Mesothelial cell of epicardium (in vitro differentiated cells): ENCODE results near the gene LRRC61. TPM values are rescaled to one million over a fixed set of nuclear protein-coding genes. Genes with fewer than 3 reads are reported as not detected.

Source experiments
- DNase-seq, 2 experiments: peaks; one replicate each; pipeline ENCODE4 v3.0.0; 2021; ENCODE audit warnings: low spot score in 2 of 2; ENCODE audit not compliant: unreplicated experiment in 2 of 2
- H3K27ac Mint-ChIP-seq: 2 replicates; pipeline ENCODE4 v1.8.0; 2021; ENCODE audit warnings: mixed read lengths
- H3K27me3 Mint-ChIP-seq: 2 replicates; pipeline ENCODE4 v1.8.0; 2021; ENCODE audit warnings: low read depth, mixed read lengths
- H3K36me3 Mint-ChIP-seq: 2 replicates; pipeline ENCODE4 v1.8.0; 2021; ENCODE audit warnings: mixed read lengths
- H3K4me1 Mint-ChIP-seq: 2 replicates; pipeline ENCODE4 v1.8.0; 2021; ENCODE audit warnings: mixed read lengths
- H3K4me3 Mint-ChIP-seq: 2 replicates; pipeline ENCODE4 v1.8.0; 2021; ENCODE audit warnings: mild to moderate bottlenecking, moderate library complexity, mixed read lengths
- H3K9me3 Mint-ChIP-seq: 2 replicates; pipeline ENCODE4 v1.8.0; 2021; ENCODE audit warnings: mixed read lengths
- CTCF ChIP-seq: fragments of 200-600 bp; sonication (generic); IDR thresholded peaks from one replicate; pipeline ENCODE4 v1.5.0; 2021; ENCODE audit warnings: antibody characterized with exemption; ENCODE audit not compliant: unreplicated experiment
- total RNA-seq: library from RNA; stranded (reverse); gene quantifications from 3 replicates; pipeline ENCODE4 v1.2.1, GENCODE V29; 2021

The LRRC61 gene
- total RNA-seq, 1 donor from 2014 or later = 4.0 TPM

GRCh38 chr7:150370612-150371071, 47.5 kb downstream of the LRRC61 start:
- H3K4me3 Mint-ChIP-seq = peak overlapping the region; percentile 96
- TF ChIP-seq CTCF = no peak
- H3K36me3 Mint-ChIP-seq = peaks cover 4% of the 10 kb centered on the region
- H3K9me3 Mint-ChIP-seq = no peaks in the 10 kb centered on the region
- H3K27me3 Mint-ChIP-seq = no peaks in the 10 kb centered on the region
- peak overlapping the region; percentile 99 for H3K27ac Mint-ChIP-seq
- peaks cover 61% of the 10 kb centered on the region for H3K4me1 Mint-ChIP-seq
- no peak for DNase-seq

DNA sequence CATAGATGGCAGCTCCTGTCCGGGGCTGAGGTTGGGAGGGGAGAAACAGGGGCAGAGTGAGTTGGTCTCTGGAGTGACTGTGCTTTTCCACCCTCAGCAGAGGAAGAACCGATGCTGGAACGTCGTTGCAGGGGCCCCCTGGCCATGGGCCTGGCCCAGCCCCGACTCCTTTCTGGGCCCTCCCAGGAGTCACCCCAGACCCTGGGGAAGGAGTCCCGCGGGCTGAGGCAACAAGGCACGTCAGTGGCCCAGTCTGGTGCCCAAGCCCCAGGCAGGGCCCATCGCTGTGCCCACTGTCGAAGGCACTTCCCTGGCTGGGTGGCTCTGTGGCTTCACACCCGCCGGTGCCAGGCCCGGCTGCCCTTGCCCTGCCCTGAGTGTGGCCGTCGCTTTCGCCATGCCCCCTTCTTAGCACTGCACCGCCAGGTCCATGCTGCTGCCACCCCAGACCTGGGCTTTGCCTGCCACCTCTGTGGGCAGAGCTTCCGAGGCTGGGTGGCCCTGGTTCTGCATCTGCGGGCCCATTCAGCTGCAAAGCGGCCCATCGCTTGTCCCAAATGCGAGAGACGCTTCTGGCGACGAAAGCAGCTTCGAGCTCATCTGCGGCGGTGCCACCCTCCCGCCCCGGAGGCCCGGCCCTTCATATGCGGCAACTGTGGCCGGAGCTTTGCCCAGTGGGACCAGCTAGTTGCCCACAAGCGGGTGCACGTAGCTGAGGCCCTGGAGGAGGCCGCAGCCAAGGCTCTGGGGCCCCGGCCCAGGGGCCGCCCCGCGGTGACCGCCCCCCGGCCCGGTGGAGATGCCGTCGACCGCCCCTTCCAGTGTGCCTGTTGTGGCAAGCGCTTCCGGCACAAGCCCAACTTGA, 48.2 kb downstream of the LRRC61 start:
- DNase-seq = no peak
- Mint-ChIP-seq H3K4me3 (peak overlapping the region; percentile 96), H3K9me3 (no peaks in the 10 kb centered on the region), H3K27ac (peak overlapping the region; percentile 99), H3K27me3 (no peaks in the 10 kb centered on the region), H3K4me1 (peaks cover 61% of the 10 kb centered on the region), H3K36me3 (peaks cover 4% of the 10 kb centered on the region)
- no peak for TF ChIP-seq CTCF

- peaks cover 4% of the 10 kb centered on the region for H3K36me3 Mint-ChIP-seq
- DNase-seq = no peak
- H3K4me1 Mint-ChIP-seq = peaks cover 65% of the 10 kb centered on the region
Observed at GRCh38 chr7:150371996-150372270, 48.8 kb downstream of the LRRC61 start.

DNA sequence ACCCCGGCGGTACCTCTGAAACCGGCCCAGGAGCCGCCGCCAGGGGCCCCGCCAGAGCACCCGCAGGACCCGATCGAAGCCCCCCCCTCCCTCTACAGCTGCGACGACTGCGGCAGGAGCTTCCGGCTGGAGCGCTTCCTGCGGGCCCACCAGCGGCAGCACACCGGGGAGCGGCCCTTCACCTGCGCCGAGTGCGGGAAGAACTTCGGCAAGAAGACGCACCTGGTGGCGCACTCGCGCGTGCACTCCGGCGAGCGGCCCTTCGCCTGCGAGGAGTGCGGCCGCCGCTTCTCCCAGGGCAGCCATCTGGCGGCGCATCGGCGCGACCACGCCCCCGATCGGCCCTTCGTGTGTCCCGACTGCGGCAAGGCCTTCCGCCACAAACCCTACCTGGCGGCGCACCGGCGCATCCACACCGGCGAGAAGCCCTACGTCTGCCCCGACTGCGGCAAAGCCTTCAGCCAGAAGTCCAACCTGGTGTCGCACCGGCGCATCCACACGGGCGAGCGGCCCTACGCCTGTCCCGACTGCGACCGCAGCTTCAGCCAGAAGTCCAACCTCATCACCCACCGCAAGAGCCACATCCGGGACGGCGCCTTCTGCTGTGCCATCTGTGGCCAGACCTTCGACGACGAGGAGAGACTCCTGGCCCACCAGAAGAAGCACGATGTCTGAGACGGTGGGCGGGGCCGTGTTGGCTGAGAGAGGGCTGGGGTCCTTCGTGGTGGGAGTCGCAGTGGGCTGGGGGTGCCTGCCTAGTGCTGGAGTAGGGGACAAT, 49.3 kb downstream of the LRRC61 start:
- H3K36me3 Mint-ChIP-seq = peaks cover 4% of the 10 kb centered on the region
- peaks cover 65% of the 10 kb centered on the region for H3K4me1 Mint-ChIP-seq
- no peaks in the 10 kb centered on the region for H3K9me3 Mint-ChIP-seq
- H3K4me3 Mint-ChIP-seq = no peak overlapping the region
- H3K27ac Mint-ChIP-seq = peak overlapping the region; percentile 96
- TF ChIP-seq CTCF = no peak
- H3K27me3 Mint-ChIP-seq = no peaks in the 10 kb centered on the region
- no peak for DNase-seq

More at GRCh38 chr7:150371996-150372270, 48.8 kb downstream of the LRRC61 start:
- no peaks in the 10 kb centered on the region for H3K27me3 Mint-ChIP-seq
- H3K9me3 Mint-ChIP-seq = no peaks in the 10 kb centered on the region
- H3K27ac Mint-ChIP-seq = no peak overlapping the region
- no peak overlapping the region for H3K4me3 Mint-ChIP-seq
- no peak for TF ChIP-seq CTCF

DNA sequence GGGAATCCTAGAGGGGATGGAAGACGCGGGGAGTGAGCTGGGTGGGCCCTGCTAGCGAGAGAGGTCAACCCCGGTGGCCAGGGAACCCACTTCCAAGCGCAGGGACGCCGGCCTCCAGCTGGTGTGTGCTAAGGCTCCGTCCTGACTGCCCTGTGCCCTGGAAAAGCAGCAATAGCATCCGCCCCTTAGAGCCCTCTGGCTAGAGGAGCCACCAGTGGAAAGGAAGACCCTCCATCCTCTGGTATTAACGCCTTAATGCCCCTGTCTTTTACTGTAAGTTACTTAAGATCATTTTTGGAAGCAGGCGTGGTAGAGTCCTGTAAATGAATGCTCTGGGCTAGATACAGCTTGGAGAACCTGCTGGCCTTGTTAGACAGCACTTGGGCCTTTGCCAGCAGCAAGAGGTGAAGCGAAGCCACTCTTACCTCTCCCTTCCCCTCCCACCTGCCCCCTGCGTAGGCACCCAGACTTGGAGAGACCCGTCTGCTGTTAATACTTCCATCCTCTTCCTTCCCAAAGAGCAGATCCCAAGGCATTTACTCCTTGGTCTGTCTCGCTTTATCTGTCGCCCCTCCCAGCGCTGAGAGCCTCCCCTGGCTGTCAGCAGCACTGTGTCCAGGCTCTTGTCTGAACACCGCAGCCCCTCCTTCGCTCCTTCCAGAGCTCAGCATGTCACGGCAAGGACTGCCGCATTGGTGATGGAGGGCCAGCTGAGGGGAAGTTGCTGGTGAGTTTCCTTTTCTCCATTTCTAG, 50.1 kb downstream of the LRRC61 start:
- H3K4me1 Mint-ChIP-seq = peaks cover 66% of the 10 kb centered on the region
- H3K4me3 Mint-ChIP-seq = peak overlapping the region; percentile 48
- no peaks in the 10 kb centered on the region for H3K27me3 Mint-ChIP-seq
- H3K36me3 Mint-ChIP-seq = peaks cover 4% of the 10 kb centered on the region
- TF ChIP-seq CTCF = no peak
- DNase-seq = no peak
- peak overlapping the region; percentile 96 for H3K27ac Mint-ChIP-seq
- no peaks in the 10 kb centered on the region for H3K9me3 Mint-ChIP-seq
